Measurements from ENCODE around the gene BICRA. TPM values are rescaled to one million over a fixed set of nuclear protein-coding genes. Genes with fewer than 3 reads are reported as not detected.
A peak's percentile ranks its signal among the peaks of the same experiment; 100 is the strongest.

BICRA gene
- total and polyA plus RNA-seq, 3 experiments from 2014 or later: 1.6 to 13.9 (median 11.5) TPM

DNA sequence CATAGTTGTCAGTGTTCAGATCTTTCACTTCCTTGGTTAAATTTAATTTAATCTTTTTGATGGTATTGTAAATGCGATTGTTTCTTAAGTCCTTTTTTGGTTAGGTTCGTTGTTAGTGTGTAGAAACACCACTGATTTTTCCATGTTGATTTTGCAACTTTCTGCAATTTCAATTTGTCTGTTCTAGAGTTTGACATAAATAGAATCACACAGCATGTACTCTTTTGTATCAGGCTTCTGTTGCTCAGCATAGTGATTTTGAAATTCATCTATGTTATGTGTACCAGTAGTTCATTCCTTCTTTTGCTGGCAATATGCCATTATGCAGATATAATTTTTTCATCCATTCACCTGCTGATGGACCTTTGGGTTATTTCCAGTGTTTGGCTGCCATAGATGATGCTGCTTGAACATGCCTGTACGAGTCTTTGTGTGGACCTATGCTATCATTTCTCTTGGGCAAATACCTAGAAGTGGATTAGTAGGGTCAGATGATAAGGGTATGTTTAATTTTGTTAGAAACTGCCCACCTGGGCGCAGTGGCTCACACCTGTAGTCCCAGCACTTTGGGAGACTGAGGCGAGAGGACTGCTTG is 33.1 kb downstream of the BICRA start:
- Histone ChIP-seq H3K4me1 (ENCODE audit: insufficient read depth, low read length) (no peaks in the 10 kb centered on the region), H3K27ac (ENCODE audit: low read depth, low read length) (no peak overlapping the region), H3K36me3 (ENCODE audit: insufficient read depth, low read length) (peaks cover 5% of the 10 kb centered on the region), H3K4me3 (ENCODE audit: low read length) (no peak overlapping the region), H3K27me3 (ENCODE audit: insufficient read depth, low read length, poor library complexity, severe bottlenecking) (no peaks in the 10 kb centered on the region), H3K9me3 (ENCODE audit: low read length) (no peaks in the 10 kb centered on the region)
- no peaks in the 10 kb centered on the region for H3K27me3 Mint-ChIP-seq
- ChIA-PET CTCF (no interaction called here), POLR2A (no interaction called here)
- H3K9me3 Mint-ChIP-seq: no peaks in the 10 kb centered on the region
- DNase-seq: no peak
- peaks cover 26 to 55% (median 32%) of the 10 kb centered on the region in 3 donors for H3K4me1 Mint-ChIP-seq
- no peak overlapping the region for H3K27ac Mint-ChIP-seq
- peak overlapping the region in 1 of 7 donors; percentile 23 for H3K4me3 Mint-ChIP-seq
- peaks cover 4 to 50% (median 11%) of the 10 kb centered on the region in 3 donors for H3K36me3 Mint-ChIP-seq

GRCh38 chr19:47643281-47643680 is 34.3 kb downstream of the BICRA start:
- CTCF ChIA-PET: no interaction called here
- H3K4me3 ChIP-seq (ENCODE audit: low read length): no peak overlapping the region
- POLR2A ChIA-PET: no interaction called here
- Mint-ChIP-seq H3K27ac (peak overlapping the region in 2 of 8 donors; percentile 1 to 50), H3K27me3 (peaks cover 0 to 1% of the 10 kb centered on the region in 2 donors), H3K4me1 (peaks cover 32 to 55% (median 34%) of the 10 kb centered on the region in 3 donors), H3K4me3 (no peak overlapping the region), H3K9me3 (peaks cover 0 to 3% (median 0%) of the 10 kb centered on the region in 5 donors), H3K36me3 (peaks cover 7 to 49% (median 13%) of the 10 kb centered on the region in 3 donors)
- H3K4me1 ChIP-seq (ENCODE audit: insufficient read depth, low read length): no peaks in the 10 kb centered on the region
- H3K36me3 ChIP-seq (ENCODE audit: insufficient read depth, low read length): peaks cover 5% of the 10 kb centered on the region
- no peaks in the 10 kb centered on the region for H3K27me3 ChIP-seq (ENCODE audit: insufficient read depth, low read length, poor library complexity, severe bottlenecking)
- no peak overlapping the region for H3K27ac ChIP-seq (ENCODE audit: low read depth, low read length)
- no peaks in the 10 kb centered on the region for H3K9me3 ChIP-seq (ENCODE audit: low read length)
- no peak for DNase-seq

DNA sequence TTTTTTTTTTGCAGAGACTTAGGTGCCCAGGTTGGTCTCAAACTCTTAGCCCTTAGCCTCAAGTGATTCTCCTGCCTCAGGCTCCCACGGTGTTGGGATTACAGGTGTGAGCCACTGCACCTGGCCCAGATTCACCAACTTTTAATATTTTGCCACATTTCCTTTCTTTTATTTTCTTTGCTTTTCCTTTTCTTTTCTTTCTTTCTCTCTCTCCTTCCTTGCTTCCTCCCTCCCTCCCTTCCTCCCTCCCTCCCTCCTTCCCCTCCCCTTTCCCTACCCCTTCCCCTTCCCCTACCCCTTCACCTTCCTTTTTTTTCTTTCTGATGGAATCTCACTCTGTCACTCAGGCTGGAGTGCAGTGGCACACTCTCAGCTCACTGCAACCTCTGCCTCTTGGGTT is 35.3 kb downstream of the BICRA start:
- DNase-seq: no peak
- Mint-ChIP-seq H3K4me3 (no peak overlapping the region), H3K36me3 (peaks cover 8 to 50% (median 13%) of the 10 kb centered on the region in 3 donors), H3K27me3 (peaks cover 0 to 1% of the 10 kb centered on the region in 2 donors), H3K9me3 (peaks cover 0 to 3% (median 0%) of the 10 kb centered on the region in 5 donors), H3K4me1 (peaks cover 32 to 54% (median 33%) of the 10 kb centered on the region in 3 donors), H3K27ac (no peak overlapping the region)
- Histone ChIP-seq H3K36me3 (ENCODE audit: insufficient read depth, low read length) (peaks cover 5% of the 10 kb centered on the region), H3K9me3 (ENCODE audit: low read length) (no peaks in the 10 kb centered on the region), H3K4me1 (ENCODE audit: insufficient read depth, low read length) (no peaks in the 10 kb centered on the region), H3K27ac (ENCODE audit: low read depth, low read length) (no peak overlapping the region), H3K27me3 (ENCODE audit: insufficient read depth, low read length, poor library complexity, severe bottlenecking) (no peaks in the 10 kb centered on the region), H3K4me3 (ENCODE audit: low read length) (no peak overlapping the region)
- CTCF ChIA-PET: no interaction called here
- POLR2A ChIA-PET: no interaction called here

GRCh38 chr19:47644743-47645482 is 36.0 kb downstream of the BICRA start:
- Histone ChIP-seq H3K4me3 (ENCODE audit: low read length) (no peak overlapping the region), H3K27ac (ENCODE audit: low read depth, low read length) (no peak overlapping the region), H3K27me3 (ENCODE audit: insufficient read depth, low read length, poor library complexity, severe bottlenecking) (no peaks in the 10 kb centered on the region), H3K4me1 (ENCODE audit: insufficient read depth, low read length) (no peaks in the 10 kb centered on the region), H3K9me3 (ENCODE audit: low read length) (no peaks in the 10 kb centered on the region), H3K36me3 (ENCODE audit: insufficient read depth, low read length) (peaks cover 5% of the 10 kb centered on the region)
- peaks cover 12 to 54% (median 13%) of the 10 kb centered on the region in 3 donors for H3K36me3 Mint-ChIP-seq
- H3K4me1 Mint-ChIP-seq: peaks cover 35 to 57% (median 37%) of the 10 kb centered on the region in 3 donors
- H3K27ac Mint-ChIP-seq: peak overlapping the region in 1 of 8 donors; percentile 23
- peaks cover 0 to 1% of the 10 kb centered on the region in 2 donors for H3K27me3 Mint-ChIP-seq
- ChIA-PET CTCF (no interaction called here), POLR2A (no interaction called here)
- DNase-seq: no peak
- no peak overlapping the region for H3K4me3 Mint-ChIP-seq
- H3K9me3 Mint-ChIP-seq: peaks cover 0 to 3% (median 0%) of the 10 kb centered on the region in 5 donors

- no peaks in the 10 kb centered on the region for H3K9me3 ChIP-seq (ENCODE audit: low read length)
- CTCF ChIA-PET: no interaction called here
- peaks cover 0 to 3% (median 0%) of the 10 kb centered on the region in 5 donors for H3K9me3 Mint-ChIP-seq
Measured at GRCh38 chr19:47646924-47647323, 38.0 kb downstream of the BICRA start.

GRCh38 chr19:47649588-47649987 is 40.7 kb downstream of the BICRA start:
- Mint-ChIP-seq H3K27me3 (peaks cover 0 to 1% of the 10 kb centered on the region in 2 donors), H3K9me3 (peaks cover 0 to 3% (median 0%) of the 10 kb centered on the region in 5 donors), H3K4me3 (no peak overlapping the region), H3K4me1 (peaks cover 36 to 64% (median 54%) of the 10 kb centered on the region in 3 donors), H3K36me3 (peaks cover 12 to 67% (median 20%) of the 10 kb centered on the region in 3 donors), H3K27ac (peak overlapping the region in 1 of 8 donors; percentile 7)
- no peak overlapping the region for H3K27ac ChIP-seq (ENCODE audit: low read depth, low read length)
- H3K27me3 ChIP-seq (ENCODE audit: insufficient read depth, low read length, poor library complexity, severe bottlenecking): no peaks in the 10 kb centered on the region
- no peak for DNase-seq
- H3K4me3 ChIP-seq (ENCODE audit: low read length): no peak overlapping the region
- no peaks in the 10 kb centered on the region for H3K4me1 ChIP-seq (ENCODE audit: insufficient read depth, low read length)
- H3K36me3 ChIP-seq (ENCODE audit: insufficient read depth, low read length): peaks cover 5% of the 10 kb centered on the region
- no peaks in the 10 kb centered on the region for H3K9me3 ChIP-seq (ENCODE audit: low read length)
- POLR2A ChIA-PET: no interaction called here
- CTCF ChIA-PET: no interaction called here

More at GRCh38 chr19:47646924-47647323, 38.0 kb downstream of the BICRA start:
- no peaks in the 10 kb centered on the region for H3K4me1 ChIP-seq (ENCODE audit: insufficient read depth, low read length)
- H3K4me3 ChIP-seq (ENCODE audit: low read length): no peak overlapping the region
- H3K36me3 ChIP-seq (ENCODE audit: insufficient read depth, low read length): peaks cover 5% of the 10 kb centered on the region
- no peak for DNase-seq
- H3K4me1 Mint-ChIP-seq: peaks cover 36 to 61% (median 44%) of the 10 kb centered on the region in 3 donors
- H3K27me3 Mint-ChIP-seq: peaks cover 0 to 1% of the 10 kb centered on the region in 2 donors
- peaks cover 12 to 58% (median 13%) of the 10 kb centered on the region in 3 donors for H3K36me3 Mint-ChIP-seq
- POLR2A ChIA-PET: no interaction called here
- peak overlapping the region in 2 of 8 donors; percentile 34 to 75 for H3K27ac Mint-ChIP-seq
- no peak overlapping the region for H3K4me3 Mint-ChIP-seq
- no peak overlapping the region for H3K27ac ChIP-seq (ENCODE audit: low read depth, low read length)
- H3K27me3 ChIP-seq (ENCODE audit: insufficient read depth, low read length, poor library complexity, severe bottlenecking): no peaks in the 10 kb centered on the region

GRCh38 chr19:47650700-47651099 is 41.8 kb downstream of the BICRA start:
- peaks cover 0 to 1% of the 10 kb centered on the region in 2 donors for H3K27me3 Mint-ChIP-seq
- Histone ChIP-seq H3K36me3 (ENCODE audit: insufficient read depth, low read length) (no peaks in the 10 kb centered on the region), H3K4me1 (ENCODE audit: insufficient read depth, low read length) (no peaks in the 10 kb centered on the region), H3K27me3 (ENCODE audit: insufficient read depth, low read length, poor library complexity, severe bottlenecking) (no peaks in the 10 kb centered on the region), H3K9me3 (ENCODE audit: low read length) (no peaks in the 10 kb centered on the region), H3K27ac (ENCODE audit: low read depth, low read length) (no peak overlapping the region), H3K4me3 (ENCODE audit: low read length) (no peak overlapping the region)
- POLR2A ChIA-PET: no interaction called here
- no peak for DNase-seq
- peaks cover 0 to 3% (median 0%) of the 10 kb centered on the region in 5 donors for H3K9me3 Mint-ChIP-seq
- CTCF ChIA-PET: no interaction called here
- H3K4me3 Mint-ChIP-seq: no peak overlapping the region
- peaks cover 12 to 60% (median 15%) of the 10 kb centered on the region in 3 donors for H3K36me3 Mint-ChIP-seq
- peaks cover 30 to 57% (median 47%) of the 10 kb centered on the region in 3 donors for H3K4me1 Mint-ChIP-seq
- H3K27ac Mint-ChIP-seq: peak overlapping the region in 1 of 8 donors; percentile 75

DNA sequence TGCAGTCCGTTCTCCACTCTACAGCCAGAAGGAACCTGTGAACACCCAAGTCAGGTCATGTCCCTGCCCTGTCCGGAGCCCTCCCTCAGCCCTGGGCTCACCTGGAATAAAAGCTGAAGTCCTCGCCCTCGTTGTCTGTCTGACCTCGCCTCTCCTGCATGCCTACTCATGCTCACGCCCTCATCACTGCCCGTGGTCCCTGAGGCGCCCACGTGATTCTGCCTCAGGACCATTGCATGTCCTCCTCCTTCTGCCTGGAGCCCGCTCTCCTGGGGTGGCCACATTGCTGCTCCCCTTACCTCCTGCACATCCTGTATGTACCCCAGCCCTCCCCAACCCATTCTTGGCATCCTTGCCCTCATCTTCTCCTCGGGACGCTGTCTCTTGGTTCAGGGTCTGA is 42.2 kb downstream of the BICRA start:
- H3K9me3 ChIP-seq (ENCODE audit: low read length): no peaks in the 10 kb centered on the region
- H3K27me3 ChIP-seq (ENCODE audit: insufficient read depth, low read length, poor library complexity, severe bottlenecking): no peaks in the 10 kb centered on the region
- H3K27ac ChIP-seq (ENCODE audit: low read depth, low read length): no peak overlapping the region
- Mint-ChIP-seq H3K4me3 (no peak overlapping the region), H3K36me3 (peaks cover 12 to 59% (median 15%) of the 10 kb centered on the region in 3 donors), H3K27ac (peak overlapping the region in 2 of 8 donors; percentile 17 to 75), H3K4me1 (peaks cover 31 to 58% (median 47%) of the 10 kb centered on the region in 3 donors), H3K27me3 (peaks cover 0 to 1% of the 10 kb centered on the region in 2 donors), H3K9me3 (peaks cover 0 to 3% (median 0%) of the 10 kb centered on the region in 5 donors)
- H3K36me3 ChIP-seq (ENCODE audit: insufficient read depth, low read length): no peaks in the 10 kb centered on the region
- ChIA-PET POLR2A (no interaction called here), CTCF (no interaction called here)
- no peak for DNase-seq
- H3K4me1 ChIP-seq (ENCODE audit: insufficient read depth, low read length): no peaks in the 10 kb centered on the region
- no peak overlapping the region for H3K4me3 ChIP-seq (ENCODE audit: low read length)
